Measurements from ENCODE around the gene VBP1. TPM values are rescaled to one million over a fixed set of nuclear protein-coding genes. Genes with fewer than 3 reads are reported as not detected.
"Not testable (repeated sequence)": the region's sequence is repeated elsewhere in the genome, so short reads cannot be mapped to it uniquely, and the experiment has no call there.

The VBP1 gene
- total RNA-seq, 2 donors from 2014 or later: 10.5 to 17.9 TPM

GRCh38 chrX:155218777-155219176, 2.5 kb downstream of the VBP1 start:
- no peak for TF ChIP-seq POLR2A (IDR thresholded peaks at IDR 0.05)
- TF ChIP-seq, protein P1, sequence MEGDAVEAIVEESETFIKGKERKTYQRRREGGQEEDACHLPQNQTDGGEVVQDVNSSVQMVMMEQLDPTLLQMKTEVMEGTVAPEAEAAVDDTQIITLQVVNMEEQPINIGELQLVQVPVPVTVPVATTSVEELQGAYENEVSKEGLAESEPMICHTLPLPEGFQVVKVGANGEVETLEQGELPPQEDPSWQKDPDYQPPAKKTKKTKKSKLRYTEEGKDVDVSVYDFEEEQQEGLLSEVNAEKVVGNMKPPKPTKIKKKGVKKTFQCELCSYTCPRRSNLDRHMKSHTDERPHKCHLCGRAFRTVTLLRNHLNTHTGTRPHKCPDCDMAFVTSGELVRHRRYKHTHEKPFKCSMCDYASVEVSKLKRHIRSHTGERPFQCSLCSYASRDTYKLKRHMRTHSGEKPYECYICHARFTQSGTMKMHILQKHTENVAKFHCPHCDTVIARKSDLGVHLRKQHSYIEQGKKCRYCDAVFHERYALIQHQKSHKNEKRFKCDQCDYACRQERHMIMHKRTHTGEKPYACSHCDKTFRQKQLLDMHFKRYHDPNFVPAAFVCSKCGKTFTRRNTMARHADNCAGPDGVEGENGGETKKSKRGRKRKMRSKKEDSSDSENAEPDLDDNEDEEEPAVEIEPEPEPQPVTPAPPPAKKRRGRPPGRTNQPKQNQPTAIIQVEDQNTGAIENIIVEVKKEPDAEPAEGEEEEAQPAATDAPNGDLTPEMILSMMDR (IDR thresholded peaks at IDR 0.05): no peak
- no peaks in the 10 kb centered on the region for H3K9me3 ChIP-seq
- H3K4me1 ChIP-seq: peaks cover 12% of the 10 kb centered on the region
- WGBS, 2 donors: 85 to 86% methylated on average over 2 of the region's 2 CpGs
- H3K27me3 ChIP-seq: no peaks in the 10 kb centered on the region
- intact Hi-C loops (cut with DNase I): no loop called here
- no peak overlapping the region for H3K27ac ChIP-seq
- no peaks in the 10 kb centered on the region for H3K36me3 ChIP-seq (replicated peaks in 1 of 2; ENCODE audit: insufficient read depth in 1 of 2, low read depth in 2 of 2)
- no peak for DNase-seq
- no peak overlapping the region for H3K4me3 ChIP-seq
- no peak for ATAC-seq

GRCh38 chrX:155221351-155221750, 5.1 kb downstream of the VBP1 start:
- no peak for ATAC-seq
- no peak overlapping the region for H3K27ac ChIP-seq
- H3K36me3 ChIP-seq (replicated peaks in 1 of 2; ENCODE audit: insufficient read depth in 1 of 2, low read depth in 2 of 2): no peaks in the 10 kb centered on the region
- H3K4me1 ChIP-seq: peaks cover 6% of the 10 kb centered on the region
- H3K27me3 ChIP-seq: no peaks in the 10 kb centered on the region
- intact Hi-C loops (cut with DNase I): no loop called here
- no peaks in the 10 kb centered on the region for H3K9me3 ChIP-seq
- DNase-seq: no peak
- no peak overlapping the region for H3K4me3 ChIP-seq
- WGBS, 2 donors: 94% methylated on average over 4 of the region's 4 CpGs
- TF ChIP-seq, protein P1 (IDR thresholded peaks at IDR 0.05): no peak
- TF ChIP-seq POLR2A (IDR thresholded peaks at IDR 0.05): no peak

DNA sequence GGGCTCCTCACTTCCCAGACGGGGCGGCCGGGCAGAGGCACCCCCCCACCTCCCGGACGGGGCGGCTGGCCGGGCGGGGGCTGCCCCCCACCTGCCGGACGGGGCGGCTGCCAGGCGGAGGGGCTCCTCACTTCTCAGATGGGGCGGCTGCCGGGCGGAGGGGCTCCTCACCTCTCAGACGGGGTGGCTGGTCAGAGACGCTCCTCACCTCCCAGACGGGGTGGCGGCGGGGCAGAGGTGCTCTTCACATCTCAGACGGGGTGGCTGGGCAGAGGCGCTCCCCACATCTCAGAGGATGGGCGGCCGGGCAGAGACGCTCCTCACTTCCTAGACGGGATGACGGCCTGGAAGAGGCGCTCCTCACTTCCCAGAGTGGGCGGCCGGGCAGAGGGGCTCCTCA, 7.5 kb downstream of the VBP1 start:
- H3K9me3 ChIP-seq; H3K27ac ChIP-seq; DNase-seq; H3K27me3 ChIP-seq; ATAC-seq; H3K36me3 ChIP-seq (replicated peaks in 1 of 2; ENCODE audit: insufficient read depth in 1 of 2, low read depth in 2 of 2); intact Hi-C loops (cut with DNase I); H3K4me3 ChIP-seq; H3K4me1 ChIP-seq: not testable (repeated sequence)
- 100% methylated on average over 6 of the region's 30 CpGs; no CpG with 5 or more reads in 1 of the 2 donors for WGBS, 2 donors

DNA sequence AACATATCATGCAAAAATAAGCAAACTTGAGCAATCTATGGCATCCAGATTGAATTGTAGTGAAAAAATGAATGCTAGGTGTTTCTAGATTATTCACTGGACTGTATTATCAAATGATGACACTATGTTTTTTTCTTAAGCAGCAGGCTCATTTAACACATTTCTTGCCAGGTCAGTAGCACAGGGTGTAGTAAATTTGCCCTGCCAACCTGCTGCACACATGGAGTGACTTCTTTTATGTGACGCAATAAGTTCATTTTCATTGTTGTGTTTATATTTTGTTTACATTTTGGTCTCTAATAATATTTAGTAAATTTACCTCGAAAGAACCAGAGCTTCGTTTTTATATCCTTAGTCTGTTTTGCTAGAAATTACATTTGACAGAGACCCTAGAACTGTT, 9.5 kb downstream of the VBP1 start:
- Histone ChIP-seq H3K4me1 (no peaks in the 10 kb centered on the region), H3K27ac (no peak overlapping the region), H3K4me3 (no peak overlapping the region), H3K36me3 (replicated peaks in 1 of 2; ENCODE audit: insufficient read depth in 1 of 2, low read depth in 2 of 2) (no peaks in the 10 kb centered on the region), H3K9me3 (no peaks in the 10 kb centered on the region), H3K27me3 (no peaks in the 10 kb centered on the region)
- DNase-seq (no peak), ATAC-seq (no peak)
- TF ChIP-seq, protein P1 (IDR thresholded peaks at IDR 0.05): no peak
- no peak for TF ChIP-seq POLR2A (IDR thresholded peaks at IDR 0.05)
- intact Hi-C loops (cut with DNase I): no loop called here
- whole genome bisulfite sequencing, 2 donors: 86 to 92% methylated on average over 3 of the region's 3 CpGs

- Histone ChIP-seq H3K36me3 (replicated peaks in 1 of 2; ENCODE audit: insufficient read depth in 1 of 2, low read depth in 2 of 2) (no peaks in the 10 kb centered on the region), H3K4me1 (no peaks in the 10 kb centered on the region), H3K27me3 (no peaks in the 10 kb centered on the region), H3K4me3 (no peak overlapping the region), H3K9me3 (no peaks in the 10 kb centered on the region), H3K27ac (no peak overlapping the region)
- no peak for DNase-seq
- intact Hi-C loops (cut with DNase I): no loop called here
- no peak for ATAC-seq
- TF ChIP-seq, protein P1 (IDR thresholded peaks at IDR 0.05): no peak
- no peak for TF ChIP-seq POLR2A (IDR thresholded peaks at IDR 0.05)
Observed at GRCh38 chrX:155231163-155231562, 14.9 kb downstream of the VBP1 start.
